Tongue (tissue), 2 donors: ENCODE results near the gene RTL10. TPM values are rescaled to one million over a fixed set of nuclear protein-coding genes. Genes with fewer than 3 reads are reported as not detected.

Source experiments
- DNase-seq: peaks from one replicate; pipeline ENCODE4 v3.0.0-alpha.2; 2015
- total RNA-seq: library from RNA; depleted of rRNA; stranded (reverse); fragments of >200 nt; gene quantifications from one replicate; pipeline ENCODE4 v1.2.3, GENCODE V29; 2014

Gene RTL10
- total RNA-seq, 1 donor from 2014 or later, result 16.2 TPM

GRCh38 chr22:19823191-19823901, 31.3 kb downstream of the RTL10 start:
- DNase-seq, result no peak

- DNase-seq, result no peak
Measured at GRCh38 chr22:19822301-19823117, 32.2 kb downstream of the RTL10 start.

GRCh38 chr22:19821523-19822300, 33.0 kb downstream of the RTL10 start:
- DNase-seq, result no peak

- no peak for DNase-seq
Measured at GRCh38 chr22:19820880-19821522, 33.7 kb downstream of the RTL10 start.

GRCh38 chr22:19819911-19820879, 34.5 kb downstream of the RTL10 start:
- DNase-seq, result no peak

- DNase-seq, result no peak
Measured at GRCh38 chr22:19819208-19819910, 35.3 kb downstream of the RTL10 start.

- DNase-seq, result no peak
Measured at GRCh38 chr22:19818324-19819207, 36.1 kb downstream of the RTL10 start.

- DNase-seq, result no peak
Measured at GRCh38 chr22:19816372-19817119, 38.1 kb downstream of the RTL10 start.

GRCh38 chr22:19815823-19816290, 38.8 kb downstream of the RTL10 start:
- DNase-seq, result no peak

- DNase-seq, result no peak
Measured at GRCh38 chr22:19815093-19815822, 39.4 kb downstream of the RTL10 start.

GRCh38 chr22:19814428-19814827, 40.2 kb downstream of the RTL10 start:
- no peak for DNase-seq

GRCh38 chr22:19812910-19813309, 41.8 kb downstream of the RTL10 start:
- DNase-seq, result no peak

- peak; percentile 49 for DNase-seq
Measured at GRCh38 chr22:19811811-19812771, 42.6 kb downstream of the RTL10 start.

GRCh38 chr22:19811211-19811621, 43.5 kb downstream of the RTL10 start:
- DNase-seq, result no peak

- DNase-seq, result peak; percentile 43
Measured at GRCh38 chr22:19810381-19811201, 44.1 kb downstream of the RTL10 start.

- no peak for DNase-seq
Measured at GRCh38 chr22:19809741-19810140, 44.9 kb downstream of the RTL10 start.
